HG02610 (cell line): ENCODE results near the gene TNFRSF19.

Experiments
- ATAC-seq: cut with Tn5 transposase; IDR thresholded peaks from one replicate; pipeline ENCODE4 v1.9.1; 2021; ENCODE audit warnings: mild to moderate bottlenecking, moderate library complexity; ENCODE audit not compliant: unreplicated experiment

TNFRSF19 gene

GRCh38 chr13:23711355-23711754, 141.1 kb downstream of the TNFRSF19 start:
- ATAC-seq = no peak

GRCh38 chr13:23714672-23715071, 144.5 kb downstream of the TNFRSF19 start:
- ATAC-seq = no peak

GRCh38 chr13:23715092-23715761, 145.0 kb downstream of the TNFRSF19 start:
- no peak for ATAC-seq

DNA sequence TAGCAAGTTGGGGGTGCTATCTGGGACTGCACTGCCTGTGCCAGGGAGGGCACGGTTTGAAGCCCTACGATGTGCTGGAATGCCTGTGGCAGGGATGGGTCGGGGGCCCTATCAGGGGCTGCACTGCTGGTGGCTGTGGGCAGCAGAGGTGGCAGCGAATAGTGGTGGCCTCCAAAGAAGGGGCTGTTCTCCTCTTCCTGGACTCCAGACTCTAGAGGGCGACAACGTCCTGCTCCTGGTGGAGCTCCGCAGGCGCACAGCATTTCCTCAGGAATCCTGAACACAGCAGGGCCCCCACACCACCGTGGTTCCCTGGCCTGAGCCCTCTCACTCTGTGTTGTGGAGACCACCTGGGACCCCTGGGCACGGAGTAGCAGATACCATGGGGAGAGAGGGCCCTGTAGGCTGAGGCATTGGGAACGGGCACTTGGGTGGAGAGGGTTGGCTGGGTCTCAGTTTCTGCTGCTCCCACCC, 145.6 kb downstream of the TNFRSF19 start:
- no peak for ATAC-seq

GRCh38 chr13:23716401-23716800, 146.2 kb downstream of the TNFRSF19 start:
- no peak for ATAC-seq

DNA sequence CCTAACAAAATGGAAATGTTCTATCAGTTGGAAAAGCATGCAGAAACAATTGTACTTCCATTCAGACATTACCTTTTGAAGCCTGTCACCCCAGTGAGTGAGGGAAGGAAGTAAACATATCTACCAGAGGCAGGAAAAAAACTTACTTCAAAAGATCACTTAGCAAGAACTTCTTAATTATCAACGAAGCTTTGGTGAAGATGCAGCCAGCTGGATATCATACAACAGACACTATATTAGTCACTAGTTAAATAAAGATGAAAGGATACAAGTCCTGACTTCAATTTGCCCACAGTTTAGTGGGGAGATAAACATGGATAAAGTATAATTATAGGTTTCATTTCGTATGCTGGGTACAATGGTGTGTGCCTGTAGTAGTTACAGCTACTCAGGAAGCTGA, 148.8 kb downstream of the TNFRSF19 start:
- ATAC-seq = no peak

DNA sequence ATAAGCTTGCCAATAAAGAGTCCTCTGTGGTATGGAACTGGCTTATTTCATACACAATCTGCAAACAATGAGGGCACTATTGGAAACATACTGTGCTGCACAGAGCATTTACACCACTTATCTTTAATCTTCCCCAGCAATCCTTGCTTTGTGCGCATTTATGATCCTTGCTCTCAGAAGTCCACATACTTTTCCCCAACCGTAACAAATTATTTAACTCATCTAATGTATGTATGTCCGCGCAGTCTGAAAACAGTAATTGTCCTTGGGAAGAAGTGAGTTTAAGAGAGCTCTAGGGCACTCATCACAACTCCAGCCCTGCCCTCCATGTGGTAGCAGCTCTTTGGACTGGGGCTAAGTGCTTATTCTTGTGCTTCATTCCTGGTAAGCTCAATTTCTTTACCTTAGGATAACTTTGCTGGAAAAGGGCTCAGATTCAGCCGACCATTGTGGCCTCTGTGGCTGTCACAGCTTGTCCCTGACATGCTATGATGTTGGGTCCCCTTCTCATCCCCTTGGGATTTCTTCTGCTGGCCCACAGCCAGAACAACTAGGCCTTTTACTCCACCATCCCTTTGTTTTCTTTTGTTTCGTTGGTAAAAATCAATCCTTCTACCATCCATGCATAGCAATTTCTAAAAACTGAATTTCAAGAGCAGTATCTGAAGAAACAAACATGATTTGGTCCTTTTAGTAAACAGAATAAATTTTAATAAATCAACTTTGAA, 152.7 kb downstream of the TNFRSF19 start:
- ATAC-seq = no peak

DNA sequence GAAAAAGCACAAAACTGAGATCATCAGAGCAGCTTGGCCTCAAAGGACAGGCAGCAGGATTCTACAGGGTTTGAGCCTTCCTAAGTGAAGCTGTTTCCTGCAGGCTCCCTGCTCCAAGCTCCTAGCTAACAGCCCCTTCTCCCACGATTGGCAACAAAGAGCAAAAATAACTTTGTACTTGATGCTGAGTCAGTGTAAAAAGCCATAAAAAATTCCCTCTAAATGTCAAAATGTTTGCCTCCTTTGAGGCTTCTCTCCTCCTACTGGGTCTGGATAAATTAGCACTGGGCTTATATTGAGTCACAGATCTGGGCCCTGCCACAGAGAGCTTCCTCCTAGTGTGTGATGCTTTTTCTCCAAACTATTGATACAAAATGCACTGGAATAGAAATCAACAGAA, 153.3 kb downstream of the TNFRSF19 start:
- no peak for ATAC-seq

- no peak for ATAC-seq
Measured at GRCh38 chr13:23724196-23724970, 154.2 kb downstream of the TNFRSF19 start.
